C4-2B (cell line): ENCODE results near the gene TBL2.

Experiments
- ZFX ChIP-seq: fragments of 450-650 bp; IDR thresholded peaks from 2 replicates; pipeline ENCODE4 v1.6.1; 2017
- TF ChIP-seq, protein P1 (sequence below): fragments of 450-650 bp; conservative IDR thresholded peaks from 2 replicates; pipeline ENCODE4 v1.5.1; 2017; ENCODE audit warnings: mild to moderate bottlenecking

DNA sequence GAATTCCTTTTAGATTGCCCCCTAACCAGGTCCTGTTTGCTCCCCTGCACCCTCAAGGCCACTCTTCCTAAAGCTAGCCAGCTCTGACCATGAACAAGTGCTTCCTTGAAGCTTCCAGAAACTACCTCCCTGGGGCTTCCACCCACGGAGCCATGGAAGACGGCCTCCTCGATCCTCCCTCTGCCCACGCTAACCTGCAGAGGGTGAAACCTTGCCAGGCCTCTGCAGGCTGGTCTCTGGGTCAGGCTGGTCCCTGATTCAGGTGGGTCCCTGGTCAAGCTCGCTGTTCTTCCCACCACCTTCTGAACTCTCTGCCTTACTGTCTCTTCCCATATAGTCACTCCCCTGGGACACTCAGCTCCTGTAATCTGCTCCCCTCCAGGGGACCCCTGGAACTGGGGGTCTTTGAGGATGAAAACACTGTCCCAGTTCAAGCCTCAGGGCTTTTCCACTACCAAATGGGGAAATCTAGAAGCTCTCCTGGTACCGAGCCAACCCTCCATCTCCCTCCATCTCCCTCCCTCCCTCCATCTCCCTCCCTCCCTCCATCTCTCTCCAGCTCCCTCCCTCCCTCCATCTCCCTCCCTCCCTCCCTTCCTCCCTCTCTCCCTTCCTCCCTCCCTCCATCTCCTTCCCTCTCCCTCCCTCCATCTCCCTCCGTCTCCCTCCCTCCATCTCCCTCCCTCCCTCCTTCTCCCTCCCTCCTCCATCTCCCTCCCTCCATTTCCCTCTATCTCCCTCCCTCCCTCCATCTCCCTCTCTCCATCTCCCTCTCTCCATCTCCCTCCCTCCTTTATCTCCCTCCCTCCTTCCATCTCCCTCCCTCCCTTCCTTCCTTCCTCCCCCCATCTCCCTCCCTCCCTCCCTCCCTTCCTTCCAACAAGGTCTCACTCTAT, 43.0 kb upstream of the TBL2 start:
- TF ChIP-seq, protein P1, sequence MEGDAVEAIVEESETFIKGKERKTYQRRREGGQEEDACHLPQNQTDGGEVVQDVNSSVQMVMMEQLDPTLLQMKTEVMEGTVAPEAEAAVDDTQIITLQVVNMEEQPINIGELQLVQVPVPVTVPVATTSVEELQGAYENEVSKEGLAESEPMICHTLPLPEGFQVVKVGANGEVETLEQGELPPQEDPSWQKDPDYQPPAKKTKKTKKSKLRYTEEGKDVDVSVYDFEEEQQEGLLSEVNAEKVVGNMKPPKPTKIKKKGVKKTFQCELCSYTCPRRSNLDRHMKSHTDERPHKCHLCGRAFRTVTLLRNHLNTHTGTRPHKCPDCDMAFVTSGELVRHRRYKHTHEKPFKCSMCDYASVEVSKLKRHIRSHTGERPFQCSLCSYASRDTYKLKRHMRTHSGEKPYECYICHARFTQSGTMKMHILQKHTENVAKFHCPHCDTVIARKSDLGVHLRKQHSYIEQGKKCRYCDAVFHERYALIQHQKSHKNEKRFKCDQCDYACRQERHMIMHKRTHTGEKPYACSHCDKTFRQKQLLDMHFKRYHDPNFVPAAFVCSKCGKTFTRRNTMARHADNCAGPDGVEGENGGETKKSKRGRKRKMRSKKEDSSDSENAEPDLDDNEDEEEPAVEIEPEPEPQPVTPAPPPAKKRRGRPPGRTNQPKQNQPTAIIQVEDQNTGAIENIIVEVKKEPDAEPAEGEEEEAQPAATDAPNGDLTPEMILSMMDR, result no peak
- no peak for TF ChIP-seq ZFX
